ENCODE results near the gene UBE2I.
"Not testable (repeated sequence)": the region's sequence is repeated elsewhere in the genome, so short reads cannot be mapped to it uniquely, and the experiment has no call there.

GRCh38 chr16:1328136-1328535 is 18.7 kb downstream of the UBE2I start:
- TF ChIP-seq MAX (IDR thresholded peaks at IDR 0.05); CTCF (IDR thresholded peaks at IDR 0.05; ENCODE audit: low read depth, low read length, missing input control): not testable (repeated sequence)
